HG03025 (cell line): Measurements from ENCODE around the gene CHIT1.
"Not testable (repeated sequence)": the region's sequence is repeated elsewhere in the genome, so short reads cannot be mapped to it uniquely, and the experiment has no call there.

Experiments
- ATAC-seq: cut with Tn5 transposase; IDR thresholded peaks from one replicate; pipeline ENCODE4 v1.9.1; 2021; ENCODE audit warnings: mild to moderate bottlenecking, moderate library complexity; ENCODE audit not compliant: unreplicated experiment, low FRiP score

Gene CHIT1

DNA sequence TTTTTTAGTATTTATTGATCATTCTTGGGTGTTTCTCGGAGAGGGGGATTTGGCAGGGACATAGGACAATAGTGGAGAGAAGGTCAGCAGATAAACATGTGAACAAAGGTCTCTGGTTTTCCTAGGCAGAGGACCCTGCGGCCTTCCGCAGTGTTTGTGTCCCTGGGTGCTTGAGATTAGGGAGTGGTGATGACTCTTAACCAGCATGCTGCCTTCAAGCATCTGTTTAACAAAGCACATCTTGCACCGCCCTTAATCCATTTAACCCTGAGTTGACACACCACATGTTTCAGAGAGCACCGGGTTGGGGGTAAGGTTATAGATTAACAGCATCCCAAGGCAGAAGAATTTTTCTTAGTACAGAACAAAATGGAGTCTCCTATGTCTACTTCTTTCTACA is 36.7 kb upstream of the CHIT1 start:
- not testable (repeated sequence) for ATAC-seq

DNA sequence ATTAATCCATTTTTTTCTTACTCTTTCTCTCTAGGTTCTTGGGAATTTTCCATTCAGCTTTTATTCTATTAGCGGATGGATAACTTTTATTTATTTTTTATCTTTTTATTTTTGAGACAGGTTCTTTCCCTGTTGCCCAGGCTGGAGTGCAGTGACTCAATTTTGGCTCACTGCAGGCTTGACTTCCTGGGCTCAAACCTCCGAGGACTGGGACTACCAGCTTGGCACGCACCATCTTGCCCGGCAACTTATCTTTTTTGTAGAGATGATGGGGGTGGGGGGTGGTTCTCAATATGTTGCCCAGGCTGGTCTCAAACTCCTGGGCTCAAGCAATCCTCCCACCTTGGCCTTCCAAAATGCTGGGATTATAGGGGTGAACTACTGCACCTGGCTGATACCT is 36.1 kb upstream of the CHIT1 start:
- ATAC-seq: no peak

DNA sequence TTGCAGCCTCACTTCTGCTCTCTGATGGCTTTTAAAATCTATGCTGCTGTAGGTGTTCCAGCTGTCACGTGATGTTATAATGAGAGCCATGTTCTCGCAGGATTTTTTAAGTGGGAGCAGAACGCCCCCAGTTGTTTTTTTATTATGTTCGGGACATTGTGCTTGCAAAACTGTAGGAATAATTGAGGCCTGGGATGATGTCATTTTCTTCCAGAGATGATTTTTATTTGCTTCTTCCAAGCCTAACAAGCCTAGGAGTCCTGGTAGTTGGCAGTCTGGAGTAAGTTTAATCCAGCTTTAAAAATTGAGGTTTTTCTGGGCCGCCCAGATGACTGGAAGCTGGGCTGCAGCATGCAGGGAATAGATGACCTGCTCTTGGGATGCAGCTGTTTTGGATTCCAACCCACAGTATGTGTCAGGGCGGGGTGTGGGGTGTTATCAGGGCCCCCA is 34.6 kb upstream of the CHIT1 start:
- no peak for ATAC-seq

DNA sequence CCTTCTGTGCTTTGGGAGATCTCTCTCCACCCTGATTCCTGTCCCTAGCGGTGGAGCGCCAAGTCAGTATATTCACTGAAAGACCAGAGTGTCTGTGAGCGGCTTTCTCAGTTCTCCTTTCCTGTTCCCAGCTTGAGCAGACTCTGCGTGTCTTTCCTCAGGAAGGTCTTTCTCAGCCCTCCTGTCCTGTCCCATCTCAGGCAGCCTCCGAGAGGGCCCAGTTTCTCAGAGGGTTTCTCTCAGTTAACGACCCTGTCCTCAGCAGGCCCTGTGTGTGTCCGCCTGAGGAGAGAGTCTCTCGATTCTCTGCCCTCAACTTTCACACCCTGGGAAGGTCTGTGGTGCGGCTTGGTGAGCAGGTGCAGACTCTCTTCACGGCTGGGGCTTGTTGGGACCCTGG is 34.0 kb upstream of the CHIT1 start:
- ATAC-seq: no peak

DNA sequence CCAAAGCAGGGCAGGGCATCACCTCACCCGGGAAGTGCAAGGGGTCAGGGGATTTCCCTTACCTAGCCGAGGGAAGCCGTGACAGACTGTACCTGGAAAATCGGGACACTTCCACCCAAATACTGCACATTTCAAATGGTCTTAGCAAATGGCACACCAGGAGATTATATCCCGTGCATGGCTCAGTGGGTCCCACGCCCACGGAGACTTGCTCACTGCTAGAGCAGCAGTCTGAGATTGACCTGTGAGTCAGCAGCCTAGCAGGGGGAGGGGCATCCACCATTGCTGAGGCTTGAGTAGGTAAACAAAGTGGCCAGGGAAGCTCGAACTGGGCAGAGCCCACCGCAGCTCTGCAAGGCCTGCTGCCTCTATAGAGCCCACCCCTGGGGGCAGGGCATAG is 27.2 kb upstream of the CHIT1 start:
- ATAC-seq: not testable (repeated sequence)

DNA sequence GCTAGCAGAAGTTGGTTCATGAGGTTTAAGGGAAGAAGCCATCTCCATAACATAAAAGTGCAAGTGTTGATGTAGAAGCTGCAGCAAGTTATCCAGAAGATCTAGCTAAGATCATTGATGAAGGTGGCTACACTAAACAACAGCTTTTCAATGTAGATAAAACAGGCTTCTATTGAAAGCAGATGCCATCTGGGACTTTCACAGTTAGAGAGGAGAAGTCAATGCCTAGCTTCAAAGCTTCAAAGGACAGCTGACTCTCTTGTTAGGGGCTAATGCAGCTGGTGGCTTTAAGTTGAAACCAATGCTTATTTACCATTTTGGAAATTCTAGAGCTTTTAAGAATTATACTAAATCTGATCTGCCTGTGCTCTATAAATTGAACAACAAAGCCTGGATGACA is 25.3 kb upstream of the CHIT1 start:
- not testable (repeated sequence) for ATAC-seq

DNA sequence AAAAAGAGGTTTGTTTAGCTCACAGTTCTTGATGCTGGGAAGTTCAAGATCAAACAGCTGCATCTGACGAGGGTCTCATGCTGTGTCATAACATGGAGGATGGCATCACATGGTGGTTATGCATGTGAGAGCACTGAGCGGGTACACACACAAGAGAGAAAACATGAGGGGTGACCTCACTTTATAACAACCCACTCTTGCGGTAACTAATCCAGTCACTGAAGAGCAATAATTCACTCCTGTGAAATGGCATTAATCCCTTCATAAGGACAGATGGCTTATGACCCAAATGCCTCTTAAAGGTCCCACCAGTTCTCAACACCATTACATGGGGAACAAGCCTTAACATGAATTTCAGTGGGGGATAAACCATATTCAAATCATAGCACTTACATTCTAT is 23.2 kb upstream of the CHIT1 start:
- ATAC-seq: no peak

DNA sequence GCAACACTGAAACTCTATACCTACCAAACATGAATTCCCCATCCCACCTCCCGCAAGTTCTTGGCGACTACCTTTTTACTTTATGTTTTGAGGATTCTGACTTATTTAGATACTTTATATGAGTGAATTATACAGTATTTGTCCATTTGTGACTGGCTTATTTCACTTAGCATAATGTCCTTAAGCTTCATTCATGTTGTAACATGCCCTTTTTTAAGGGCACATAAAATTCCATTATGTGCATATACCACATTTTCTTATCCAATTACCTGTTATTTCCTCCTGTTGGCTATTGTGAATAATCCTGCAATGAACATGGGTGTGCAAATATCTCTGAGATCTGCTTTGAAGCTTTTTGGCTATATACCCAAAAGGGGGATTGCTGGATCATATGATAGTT is 22.0 kb upstream of the CHIT1 start:
- ATAC-seq: no peak

DNA sequence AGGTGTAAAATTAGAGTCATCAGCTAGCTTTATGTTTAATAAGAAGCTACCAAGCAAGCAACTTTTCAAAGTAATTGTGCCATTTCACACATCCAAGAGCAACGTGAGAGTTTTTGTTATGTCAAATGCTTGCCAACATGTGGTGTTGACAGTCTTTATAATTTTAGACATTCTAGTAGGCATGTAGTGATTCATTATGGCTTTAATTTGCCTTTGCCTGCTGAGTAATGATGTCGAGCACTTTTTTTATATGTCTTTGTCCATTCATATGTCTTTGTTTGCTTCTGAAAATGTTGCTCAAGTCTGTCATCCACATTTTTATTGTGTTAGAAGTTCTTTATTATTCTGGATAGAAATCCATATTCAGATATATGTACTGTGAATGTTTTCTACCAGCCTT is 21.4 kb upstream of the CHIT1 start:
- ATAC-seq: no peak

DNA sequence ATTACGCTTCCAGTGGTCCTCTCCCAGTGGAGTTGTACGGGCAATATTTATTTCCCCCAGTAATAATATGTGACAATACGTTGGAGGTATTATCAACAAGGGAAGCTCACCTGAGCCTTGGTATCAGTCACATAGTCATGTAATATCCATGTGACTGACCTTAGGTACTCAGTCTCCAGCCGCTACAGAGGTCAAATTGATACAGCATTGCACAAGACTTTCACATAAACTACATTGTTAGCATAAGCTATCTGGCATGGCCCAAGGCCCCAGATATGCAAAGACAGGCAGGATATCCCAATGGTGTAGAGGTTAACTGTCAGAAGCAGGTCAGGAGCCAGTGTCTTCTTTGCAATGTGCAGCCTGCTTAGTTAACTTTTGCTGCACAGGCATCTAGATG is 15.3 kb upstream of the CHIT1 start:
- no peak for ATAC-seq

DNA sequence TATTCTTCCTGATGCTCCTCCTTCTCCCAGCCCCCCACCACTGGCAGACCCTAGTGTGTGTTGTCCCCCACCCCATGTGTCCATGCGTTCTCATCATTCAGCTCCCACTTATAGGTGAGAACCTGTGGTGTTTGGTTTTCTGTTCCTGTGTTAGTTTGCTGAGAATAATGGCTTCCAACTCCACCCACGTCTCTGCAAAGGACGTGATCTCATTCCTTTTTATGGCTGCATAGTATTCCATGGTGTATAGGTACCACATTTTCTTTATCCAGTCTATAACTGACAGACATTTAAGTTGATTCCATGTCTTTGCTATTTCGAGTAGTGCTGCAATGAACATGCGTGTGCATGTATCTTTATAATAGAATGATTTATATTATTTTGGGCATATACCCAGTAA is 12.2 kb upstream of the CHIT1 start:
- not testable (repeated sequence) for ATAC-seq

DNA sequence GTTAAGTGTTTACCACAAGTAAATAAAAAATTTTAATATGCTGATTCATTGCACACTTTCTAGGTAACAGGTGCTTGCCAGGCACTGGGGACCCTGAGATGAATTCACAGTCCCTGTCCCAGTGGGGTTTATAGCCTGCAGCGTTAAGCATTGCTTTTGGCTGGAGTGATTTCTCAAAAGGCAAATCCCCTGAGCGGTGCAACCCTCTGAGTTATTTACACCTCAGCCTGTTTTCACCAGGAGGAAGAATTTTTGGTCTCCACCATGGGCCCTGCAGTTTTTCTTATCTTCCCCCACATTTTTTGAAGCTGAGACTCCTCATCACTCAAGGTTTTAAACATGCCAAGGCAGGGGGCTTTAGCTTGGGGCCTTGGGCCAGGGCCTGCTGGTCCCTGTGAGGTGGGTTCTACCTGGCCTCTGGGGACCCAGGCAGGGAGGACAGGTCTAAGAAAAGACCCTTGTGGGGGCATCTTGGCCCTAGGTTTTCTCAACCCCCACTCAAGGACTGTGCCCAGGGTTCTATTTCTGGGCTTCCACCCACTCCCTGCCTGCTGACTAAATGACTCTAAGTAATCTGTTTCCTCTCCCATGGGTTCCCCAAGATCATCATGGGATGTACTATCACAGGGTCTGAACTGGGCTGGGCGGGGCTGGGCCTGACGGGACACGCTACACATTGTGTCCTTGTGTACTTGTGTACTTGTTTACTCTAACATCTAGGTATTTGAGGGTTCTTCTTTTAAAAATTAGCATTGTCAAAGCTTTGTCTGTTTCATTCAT is 10.2 kb upstream of the CHIT1 start:
- no peak for ATAC-seq

DNA sequence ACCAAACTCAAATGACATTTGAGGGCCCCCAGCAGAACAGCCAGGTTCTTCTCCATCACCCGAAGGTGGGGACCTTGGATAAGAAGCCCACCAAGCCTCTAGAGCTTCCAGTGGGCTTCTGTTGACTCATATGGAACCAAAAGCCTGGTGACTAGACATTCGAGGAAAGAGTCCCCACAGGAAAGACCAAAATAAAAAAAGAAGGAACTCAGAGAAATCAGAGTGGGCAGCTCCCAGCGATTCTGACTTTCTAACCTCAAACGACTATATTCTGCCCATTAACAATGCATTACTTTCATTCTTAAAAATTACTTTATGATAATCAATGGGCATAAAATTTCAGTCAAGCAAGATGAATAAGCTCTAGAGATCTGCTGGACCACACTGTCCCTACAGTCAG is 9.6 kb upstream of the CHIT1 start:
- ATAC-seq: no peak

DNA sequence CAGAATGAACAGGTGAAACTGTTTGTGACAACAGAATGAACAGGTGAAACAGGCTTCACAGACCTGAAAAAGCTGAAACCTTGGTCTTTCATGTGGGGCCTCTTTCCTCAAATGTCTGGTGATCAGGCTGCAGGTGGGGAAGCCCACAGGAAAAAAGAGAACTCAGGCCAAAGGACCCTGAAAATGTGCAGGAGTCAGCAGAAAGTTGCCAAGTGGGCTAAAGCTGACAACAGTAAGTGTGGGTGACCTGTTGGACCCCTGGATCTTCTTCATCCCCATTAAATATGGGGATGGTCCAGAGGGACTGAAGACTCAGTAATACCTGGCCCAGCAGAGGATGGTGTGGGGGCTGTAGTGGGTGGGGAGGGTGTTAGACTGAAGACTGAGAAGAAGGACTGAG is 9.1 kb upstream of the CHIT1 start:
- ATAC-seq: no peak

DNA sequence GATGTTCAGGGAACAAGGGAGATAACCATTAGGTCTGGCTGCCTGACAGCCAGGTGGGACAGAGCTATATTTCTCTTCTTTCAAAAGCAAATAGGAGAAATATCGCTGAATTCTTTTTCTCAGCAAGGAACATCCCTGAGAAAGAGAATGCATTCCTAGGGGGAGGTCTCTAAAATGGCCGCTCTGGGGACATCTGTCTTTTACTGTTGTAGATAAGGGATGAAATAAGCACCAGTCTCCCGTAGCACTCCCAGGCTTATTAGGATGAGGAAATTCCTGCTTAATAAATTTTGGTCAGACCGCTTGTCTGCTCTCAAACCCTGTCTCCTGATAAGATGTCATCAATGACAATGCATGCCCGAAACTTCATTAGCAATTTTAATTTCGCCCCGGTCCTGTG is 5.4 kb upstream of the CHIT1 start:
- not testable (repeated sequence) for ATAC-seq

DNA sequence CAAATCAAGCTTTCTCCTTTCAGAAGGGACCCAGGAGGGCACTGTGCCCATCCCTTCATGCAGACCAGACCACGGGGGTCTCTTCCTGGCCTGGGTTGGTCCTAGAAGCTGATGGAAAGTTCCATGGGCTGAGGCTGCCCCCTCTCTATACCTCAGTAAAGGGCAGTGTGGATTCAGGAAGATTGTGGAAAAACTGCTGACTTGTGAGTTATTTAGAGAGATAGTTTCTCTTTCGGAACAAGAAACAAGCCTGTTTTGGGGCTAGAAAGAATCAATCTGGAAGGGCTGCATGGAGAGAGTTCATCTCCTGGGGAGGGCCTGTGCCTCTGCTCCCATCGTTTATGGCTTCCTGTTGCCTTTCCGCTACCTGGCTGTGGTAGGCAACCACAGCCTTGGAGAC is 803 bp downstream of the CHIT1 start:
- ATAC-seq: no peak

DNA sequence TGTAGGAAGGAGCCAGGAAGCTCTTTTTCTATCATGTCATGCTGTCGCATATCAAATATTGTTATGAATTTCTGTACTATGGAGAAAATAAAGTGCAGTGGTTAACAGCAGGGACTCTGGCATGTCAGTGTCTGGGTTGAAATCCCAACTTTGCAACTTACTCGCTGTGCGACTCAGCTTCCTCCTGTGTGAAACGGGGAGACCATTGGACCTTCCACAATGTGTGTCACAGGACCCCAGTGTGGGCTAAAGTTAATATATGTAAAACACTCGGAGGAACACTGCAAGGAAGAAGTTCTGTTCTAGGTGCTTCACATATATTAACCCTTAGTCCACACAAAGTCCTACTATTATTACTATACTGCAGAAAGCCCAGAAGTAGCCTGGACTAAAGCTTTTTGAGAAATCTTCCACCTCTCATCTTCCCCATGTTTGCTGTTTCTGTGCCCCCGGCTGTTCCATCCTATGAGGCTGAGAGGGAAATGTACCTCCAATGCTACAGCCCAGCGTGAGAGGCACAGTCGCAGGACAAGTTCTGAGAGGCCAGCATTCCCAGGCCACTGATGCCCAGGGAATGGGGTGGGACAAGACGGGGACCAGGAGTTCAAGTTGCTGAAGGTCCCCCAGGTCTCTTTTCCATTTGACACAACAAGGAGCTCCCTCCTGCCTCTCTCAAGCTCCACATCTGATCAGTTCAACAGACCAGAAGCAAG is 1.9 kb downstream of the CHIT1 start:
- no peak for ATAC-seq

DNA sequence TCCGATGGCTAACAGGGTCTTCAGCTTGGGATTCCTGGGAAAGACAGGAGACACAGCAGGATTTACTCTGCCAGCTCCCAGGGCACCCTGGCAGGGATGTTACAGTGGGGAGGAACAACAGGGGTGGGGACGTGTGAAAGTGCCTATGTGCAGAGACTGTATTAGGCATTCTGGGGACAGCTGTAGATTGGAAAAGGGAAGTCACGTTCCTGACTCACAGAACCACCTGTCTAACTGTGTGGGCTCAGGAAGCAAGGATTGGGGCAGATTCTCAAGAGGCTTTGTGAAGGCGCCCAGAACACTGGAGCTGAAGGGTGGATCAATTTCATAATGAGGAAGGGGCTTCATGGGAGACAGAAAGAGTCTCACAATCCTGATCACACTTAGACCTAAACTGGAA is 4.4 kb downstream of the CHIT1 start:
- ATAC-seq: no peak

DNA sequence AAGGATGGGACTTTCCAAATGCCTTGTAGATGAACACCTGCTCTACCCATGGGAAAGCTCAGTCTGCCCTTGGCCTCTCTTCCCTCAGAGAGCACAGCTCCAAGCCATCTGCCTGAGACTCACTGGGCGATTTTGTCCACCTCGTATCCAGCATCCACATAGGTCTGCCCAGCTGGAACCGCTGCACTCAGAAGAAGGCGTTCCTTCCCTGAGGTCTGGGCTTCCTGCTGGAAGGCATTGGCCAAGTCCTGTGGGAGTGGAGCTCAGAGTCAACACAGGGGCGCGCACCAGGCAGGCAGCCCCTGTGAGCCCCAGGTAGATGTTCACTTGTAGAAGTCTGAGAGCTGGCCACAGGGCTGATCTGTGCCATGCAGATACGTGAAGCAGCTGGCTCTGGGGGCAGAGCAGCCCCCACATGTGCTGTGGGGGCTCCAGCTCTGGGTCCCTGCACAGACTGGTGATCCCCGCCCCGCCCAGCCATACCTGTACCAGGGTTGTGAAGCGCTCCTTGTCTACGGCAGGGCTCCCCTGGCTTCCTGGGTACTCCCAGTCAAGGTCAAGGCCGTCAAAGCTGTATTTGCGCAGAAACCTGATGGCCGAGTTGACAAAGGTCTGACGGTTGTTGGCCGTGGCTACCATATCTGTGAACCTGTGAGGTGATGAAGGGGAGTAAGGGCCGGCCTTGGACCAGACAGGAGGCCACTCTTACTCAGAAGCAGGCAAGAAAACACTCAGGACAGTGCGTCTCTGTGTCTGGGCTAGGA is 6.3 kb downstream of the CHIT1 start:
- ATAC-seq: no peak

DNA sequence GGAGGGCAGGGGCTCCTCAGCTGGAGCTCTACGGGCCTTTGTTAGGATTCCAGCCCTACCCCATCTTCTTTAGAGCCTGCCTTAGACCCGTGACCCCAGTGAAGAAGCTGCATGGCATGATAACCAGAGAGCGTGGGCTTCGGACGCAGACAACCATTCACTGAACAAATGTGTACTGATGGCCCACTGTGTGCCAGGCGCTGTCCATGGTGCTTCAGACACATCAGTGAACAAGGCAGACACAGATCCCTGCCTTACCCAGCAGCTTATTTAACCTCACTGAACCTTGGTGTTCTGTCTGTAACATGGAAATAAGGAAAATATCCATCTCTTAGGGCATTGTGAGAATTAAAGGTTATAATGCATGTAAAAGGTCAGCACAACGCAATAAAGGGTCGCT is 9.5 kb downstream of the CHIT1 start:
- ATAC-seq: no peak

DNA sequence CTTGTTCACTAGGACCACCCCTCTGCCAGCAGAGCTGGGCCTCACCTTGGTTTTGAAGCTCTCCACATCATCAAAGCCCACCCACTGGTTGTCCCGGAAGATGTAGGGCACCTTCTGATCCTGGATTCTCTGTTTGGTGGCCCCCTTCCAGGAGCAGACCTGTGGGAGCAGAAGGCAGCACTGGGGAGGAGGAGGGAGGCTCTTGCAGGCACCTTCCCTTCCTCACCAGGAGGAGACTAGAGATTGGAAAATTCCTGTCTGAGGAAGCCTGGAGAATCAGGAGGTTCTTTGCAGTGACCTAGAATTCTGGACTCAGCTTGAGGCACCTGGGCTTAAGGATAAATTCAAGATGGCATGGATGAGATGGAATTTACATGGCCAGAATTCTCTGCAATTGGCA is 10.3 kb downstream of the CHIT1 start:
- no peak for ATAC-seq
